AG10803 (cell line): ENCODE data around the gene PFKFB1.
"Not testable (repeated sequence)": the region's sequence is repeated elsewhere in the genome, so short reads cannot be mapped to it uniquely, and the experiment has no call there.

Experiments used
- DNase-seq: peaks from one replicate; pipeline ENCODE4 v3.0.0; 2010; ENCODE audit warnings: low read depth
- H3K4me3 ChIP-seq: 2 replicates; pipeline ENCODE4 v1.5.1; 2011; ENCODE audit warnings: mild to moderate bottlenecking, low read length, control low read depth
- CTCF ChIP-seq: conservative IDR thresholded peaks from 2 replicates; pipeline ENCODE4 v1.5.1; 2011; ENCODE audit warnings: mild to moderate bottlenecking, low read length, control low read depth, inconsistent platforms

The PFKFB1 gene

GRCh38 chrX:54992911-54993622 lies 921 bp downstream of the PFKFB1 start:
- H3K4me3 ChIP-seq: no peak overlapping the region
- DNase-seq: no peak
- TF ChIP-seq CTCF: no peak

GRCh38 chrX:54991706-54992105 lies 2.3 kb downstream of the PFKFB1 start:
- H3K4me3 ChIP-seq: no peak overlapping the region
- TF ChIP-seq CTCF: no peak
- no peak for DNase-seq

- not testable (repeated sequence) for H3K4me3 ChIP-seq
Measured at GRCh38 chrX:54983306-54983705, 10.7 kb downstream of the PFKFB1 start.

GRCh38 chrX:54980334-54980733 lies 13.7 kb downstream of the PFKFB1 start:
- DNase-seq: no peak
- no peak overlapping the region for H3K4me3 ChIP-seq
- no peak for TF ChIP-seq CTCF

More at GRCh38 chrX:54983306-54983705, 10.7 kb downstream of the PFKFB1 start:
- DNase-seq: not testable (repeated sequence)

- no peak for DNase-seq
- no peak for TF ChIP-seq CTCF
- no peak overlapping the region for H3K4me3 ChIP-seq
Measured at GRCh38 chrX:54979432-54979831, 14.6 kb downstream of the PFKFB1 start.

- DNase-seq: no peak
- no peak overlapping the region for H3K4me3 ChIP-seq
- no peak for TF ChIP-seq CTCF
Measured at GRCh38 chrX:54978448-54978847, 15.5 kb downstream of the PFKFB1 start.

GRCh38 chrX:54977387-54977786 lies 16.6 kb downstream of the PFKFB1 start:
- DNase-seq: no peak
- no peak for TF ChIP-seq CTCF
- no peak overlapping the region for H3K4me3 ChIP-seq
